Measurements from ENCODE around the gene KIAA1755.
"Not testable (repeated sequence)": the region's sequence is repeated elsewhere in the genome, so short reads cannot be mapped to it uniquely, and the experiment has no call there.

KIAA1755 gene

DNA sequence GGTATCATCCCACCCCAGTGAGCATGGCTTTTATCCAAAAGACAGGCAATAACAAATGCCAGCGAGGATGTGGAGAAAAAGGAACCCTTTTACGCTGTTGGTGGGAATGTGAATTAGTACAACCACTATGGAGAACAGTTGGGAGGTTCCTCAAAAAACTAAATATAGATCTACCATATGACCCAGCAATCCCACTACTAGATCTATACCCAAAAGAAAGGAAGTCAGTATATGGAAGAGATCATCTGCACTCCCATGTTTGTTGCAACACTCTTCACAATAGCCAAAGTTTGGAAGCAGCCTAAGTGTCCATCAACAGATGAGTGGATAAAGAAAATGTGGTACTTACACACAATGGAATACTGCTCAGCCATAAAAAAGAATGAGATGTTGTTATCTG lies 5.9 kb upstream of the KIAA1755 start:
- no peak for DNase-seq (ENCODE audit: low spot score)

DNA sequence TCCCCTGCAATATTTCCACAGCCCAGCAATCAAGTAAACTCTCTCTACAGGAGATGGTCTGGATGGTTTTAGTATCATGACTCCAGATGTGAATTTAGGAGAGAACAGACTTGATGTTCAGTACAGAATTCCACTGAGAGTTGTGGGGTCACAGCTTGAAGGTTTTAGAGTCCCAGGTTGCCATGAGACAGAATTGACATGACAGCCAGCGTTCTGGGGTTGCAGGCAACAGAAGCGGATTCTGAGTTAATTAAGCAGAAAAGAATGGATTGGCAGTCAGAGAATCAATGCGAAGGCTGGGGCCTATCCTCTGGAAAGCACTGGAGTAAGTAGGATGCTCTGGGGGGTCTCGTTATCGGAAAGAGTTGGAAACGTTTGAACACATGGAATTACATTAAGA lies 2.4 kb upstream of the KIAA1755 start:
- DNase-seq (ENCODE audit: low spot score): no peak

DNA sequence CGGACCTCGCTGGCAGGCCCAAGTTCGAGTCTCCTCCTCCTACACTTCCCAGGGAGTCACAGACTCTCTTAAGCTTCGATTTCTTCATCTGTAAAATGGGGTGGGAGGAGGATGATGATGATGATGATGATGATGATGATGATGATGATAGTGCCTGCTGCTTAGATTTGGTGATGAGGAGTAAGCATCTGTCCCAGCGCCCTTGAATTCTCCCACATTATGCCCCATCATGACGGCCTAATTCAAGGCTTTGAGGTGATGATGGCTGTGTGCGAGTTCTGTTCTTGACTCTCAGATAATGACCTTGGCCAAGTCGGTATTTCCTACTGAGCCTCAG lies 487 bp upstream of the KIAA1755 start:
- no peak for DNase-seq (ENCODE audit: low spot score)

DNA sequence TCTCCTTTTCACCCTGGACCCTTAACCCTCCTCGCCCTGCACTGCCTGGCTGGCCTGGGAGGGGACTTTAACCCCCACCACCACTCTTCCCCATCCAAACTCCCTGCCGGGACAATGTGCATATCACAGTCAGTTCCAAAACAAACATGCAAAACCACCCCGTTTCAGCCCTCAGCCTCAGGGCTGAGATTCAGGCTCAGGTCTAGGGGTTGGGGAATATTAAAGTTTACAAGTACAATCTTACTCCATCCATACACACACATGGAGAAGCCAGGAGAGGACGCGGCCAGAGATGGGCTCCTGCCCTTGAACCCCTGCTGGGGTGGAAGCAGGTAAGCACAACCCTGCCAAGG lies 534 bp downstream of the KIAA1755 start:
- no peak for DNase-seq (ENCODE audit: low spot score)

DNA sequence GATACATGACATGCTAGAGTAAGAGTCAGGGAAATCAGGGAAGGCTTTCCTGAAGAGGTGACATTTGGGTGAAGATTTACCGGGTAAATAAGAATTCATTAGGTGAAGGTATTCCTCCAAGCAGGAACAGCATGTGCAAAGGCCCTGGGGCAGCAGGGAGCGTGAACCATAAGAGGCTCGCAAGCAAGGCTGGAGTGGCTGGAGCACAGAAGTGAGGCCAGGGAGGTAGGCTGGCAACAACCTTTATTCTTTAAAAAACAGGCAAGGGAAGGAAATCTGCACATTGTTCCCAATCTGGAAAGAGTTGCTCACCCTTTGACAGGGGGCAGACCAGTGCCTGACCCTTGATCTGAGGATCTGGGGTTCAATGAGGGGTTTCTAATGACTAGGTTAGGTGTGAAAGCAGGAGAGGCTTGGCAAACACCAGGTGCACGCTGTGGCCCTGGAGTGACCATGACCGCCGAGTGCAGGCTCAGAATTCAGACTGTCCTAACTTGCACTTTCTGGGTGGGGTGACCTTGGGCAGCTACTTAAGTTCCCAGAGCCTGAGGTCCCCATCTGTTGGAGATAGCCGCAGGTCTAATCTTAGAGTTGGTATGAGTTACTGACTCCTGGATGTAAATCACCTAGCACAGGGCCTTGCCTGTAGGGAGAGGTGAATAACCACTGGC lies 1.9 kb downstream of the KIAA1755 start:
- no peak for DNase-seq (ENCODE audit: low spot score)

DNA sequence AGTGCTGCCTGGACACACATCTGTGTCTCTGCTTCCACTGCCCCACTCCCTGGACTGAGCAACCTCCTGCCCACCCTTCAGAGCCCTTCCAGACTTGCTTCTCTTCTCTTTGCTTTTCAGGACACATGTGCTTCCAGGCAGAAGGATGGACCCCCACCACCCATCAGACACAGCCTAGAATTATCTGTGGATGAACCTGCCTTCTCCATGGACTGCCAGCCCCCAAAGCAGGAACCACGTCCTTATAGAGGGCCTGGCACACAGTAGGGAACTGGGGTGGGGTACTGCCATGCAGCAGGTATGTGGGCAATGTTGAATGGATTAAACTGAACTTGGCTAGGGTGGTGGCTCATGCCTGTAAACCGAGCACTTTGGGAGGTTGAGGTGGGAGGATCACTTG lies 3.6 kb downstream of the KIAA1755 start:
- no peak for DNase-seq (ENCODE audit: low spot score)

DNA sequence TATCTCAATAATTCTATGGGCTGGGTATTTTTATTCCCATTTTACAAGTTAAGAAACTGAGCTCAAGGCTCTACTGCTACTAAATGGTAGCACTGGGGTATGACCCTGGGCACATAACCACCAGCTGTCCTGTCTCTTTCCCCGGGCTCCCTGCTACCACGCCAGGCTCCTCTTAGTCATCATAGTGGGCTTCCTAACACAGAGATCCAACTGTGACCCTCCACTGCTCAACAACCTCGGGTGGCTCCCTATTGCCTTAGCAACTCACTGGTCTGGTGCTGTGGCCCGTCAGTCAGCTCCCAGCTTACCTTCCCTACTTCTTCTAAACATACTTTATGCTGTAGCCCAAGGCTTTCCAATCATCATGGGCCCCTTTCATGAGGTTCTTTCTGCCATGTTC lies 4.5 kb downstream of the KIAA1755 start:
- no peak for DNase-seq (ENCODE audit: low spot score)

DNA sequence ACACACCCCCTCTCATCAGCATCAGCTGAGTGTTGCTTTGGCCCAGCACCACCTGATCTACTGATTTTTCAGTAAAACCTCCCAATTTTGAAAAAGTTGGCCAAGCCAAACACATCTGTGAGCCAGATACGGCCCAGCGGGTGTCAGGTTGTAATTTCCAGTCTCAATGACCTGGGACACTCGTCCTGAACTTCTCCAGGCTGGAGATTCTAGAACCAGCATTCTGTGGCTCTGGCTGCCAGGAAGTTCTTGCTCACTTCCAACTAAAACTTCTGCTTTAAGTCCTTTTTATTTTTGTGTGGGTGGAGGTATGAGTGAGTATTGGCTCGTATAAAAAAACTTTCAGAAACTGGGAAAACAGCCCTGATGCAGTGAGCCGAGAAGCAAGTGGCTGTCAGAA lies 5.1 kb downstream of the KIAA1755 start:
- no peak for DNase-seq (ENCODE audit: low spot score)

DNA sequence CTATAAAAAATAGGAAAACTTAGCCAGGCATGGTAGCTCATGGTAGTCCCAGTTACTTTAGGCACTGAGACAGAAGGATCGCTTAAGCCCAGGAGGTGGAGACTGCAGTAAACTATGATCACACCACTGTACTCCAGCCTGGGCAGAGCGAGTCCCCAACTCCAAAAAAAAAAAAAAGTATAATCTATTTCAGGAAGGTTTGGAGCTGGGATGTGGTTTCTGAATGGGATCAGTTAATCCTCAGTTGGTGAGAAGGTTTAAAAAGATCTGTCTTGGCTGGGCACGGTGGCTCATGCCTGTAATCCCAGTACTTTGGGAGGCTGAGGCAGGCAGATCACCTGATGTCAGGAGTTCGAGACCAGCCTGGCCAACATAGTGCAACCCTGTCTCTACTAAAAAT lies 5.9 kb downstream of the KIAA1755 start:
- not testable (repeated sequence) for DNase-seq (ENCODE audit: low spot score)

DNA sequence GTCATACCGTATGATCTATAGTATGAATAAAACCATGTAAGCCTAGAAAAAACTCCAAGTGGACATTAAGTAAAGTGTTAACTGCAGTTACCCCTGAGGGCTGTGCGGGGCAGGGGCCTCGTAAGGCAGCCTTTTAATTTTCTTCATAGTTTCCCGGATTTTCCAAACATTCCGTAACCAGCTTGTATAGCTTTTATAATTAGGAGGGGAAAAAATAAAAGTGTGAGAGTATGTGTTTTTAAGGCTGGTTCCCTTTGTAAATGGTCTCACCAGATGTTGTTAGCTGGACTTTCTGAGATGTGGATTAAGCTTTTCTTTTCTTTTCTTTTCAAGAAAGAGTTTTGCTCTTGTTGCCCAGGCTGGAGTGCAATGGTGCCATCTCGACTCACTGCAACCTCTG lies 7.0 kb downstream of the KIAA1755 start:
- no peak for DNase-seq (ENCODE audit: low spot score)

DNA sequence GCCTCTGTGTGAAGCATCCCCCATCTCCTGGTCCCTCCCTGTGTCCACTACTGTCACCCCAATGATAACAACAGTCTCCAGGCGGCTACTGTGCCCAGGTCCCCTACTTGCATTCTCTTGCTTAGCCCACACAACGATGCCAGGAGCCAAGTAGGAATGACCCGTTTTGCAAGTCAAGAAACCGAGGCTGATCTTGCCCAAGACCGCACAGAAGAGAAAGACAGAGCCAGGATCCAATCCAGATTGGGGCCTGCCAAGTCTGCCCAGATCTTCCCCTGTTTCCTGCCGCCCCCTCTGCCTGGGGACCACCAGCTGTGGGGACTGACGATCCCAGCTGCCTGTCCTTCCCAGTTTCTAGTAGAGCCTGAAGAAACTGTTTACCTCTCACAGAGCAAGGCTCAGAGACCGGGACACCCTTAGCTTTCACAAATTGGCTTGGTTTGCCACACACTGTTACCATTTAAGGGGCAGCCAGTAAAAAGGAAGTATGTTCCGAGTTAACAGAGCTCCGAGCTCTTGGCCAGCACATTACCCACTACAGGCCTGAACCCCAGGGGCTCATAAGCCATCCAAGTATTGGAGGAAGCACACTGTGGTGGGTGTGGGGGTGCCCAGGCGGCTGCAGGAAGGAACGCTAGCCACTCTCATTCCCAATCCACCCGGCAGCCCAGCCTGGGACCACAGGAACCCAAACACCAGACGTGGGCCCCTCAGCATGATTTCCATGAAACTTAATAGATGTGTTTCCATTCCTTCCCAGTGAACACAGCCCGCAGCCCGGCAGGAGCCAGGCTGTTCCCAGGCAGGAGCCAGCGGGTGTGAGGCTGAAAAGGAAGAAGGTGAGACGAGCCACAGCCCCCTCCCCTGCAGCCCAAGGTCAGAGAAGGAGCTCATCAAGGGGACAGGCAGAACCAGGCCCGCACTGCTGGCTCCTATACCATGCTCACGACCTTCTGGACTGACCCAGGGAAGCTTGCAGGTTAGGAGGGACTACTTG lies 7.9 kb downstream of the KIAA1755 start:
- DNase-seq (ENCODE audit: low spot score): no peak

DNA sequence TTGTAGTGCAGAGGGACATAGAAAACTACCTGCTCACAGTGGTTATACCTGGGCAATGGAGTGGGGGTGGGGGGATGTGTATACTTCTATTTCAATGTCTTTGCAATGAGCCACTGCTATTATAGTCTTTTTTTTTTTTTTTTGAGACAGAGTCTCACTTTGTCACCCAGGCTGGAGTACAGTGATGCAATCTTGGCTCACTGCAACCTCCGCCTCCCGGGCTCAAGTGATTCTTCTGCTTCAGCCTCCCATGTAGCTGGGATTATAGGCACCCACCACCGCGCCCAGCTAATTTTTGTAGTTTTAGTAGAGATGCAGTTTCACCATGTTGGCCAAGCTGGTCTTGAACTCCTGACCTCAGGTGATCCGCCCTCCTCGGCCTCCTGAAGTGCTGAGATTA lies 9.1 kb downstream of the KIAA1755 start:
- DNase-seq (ENCODE audit: low spot score): not testable (repeated sequence)

DNA sequence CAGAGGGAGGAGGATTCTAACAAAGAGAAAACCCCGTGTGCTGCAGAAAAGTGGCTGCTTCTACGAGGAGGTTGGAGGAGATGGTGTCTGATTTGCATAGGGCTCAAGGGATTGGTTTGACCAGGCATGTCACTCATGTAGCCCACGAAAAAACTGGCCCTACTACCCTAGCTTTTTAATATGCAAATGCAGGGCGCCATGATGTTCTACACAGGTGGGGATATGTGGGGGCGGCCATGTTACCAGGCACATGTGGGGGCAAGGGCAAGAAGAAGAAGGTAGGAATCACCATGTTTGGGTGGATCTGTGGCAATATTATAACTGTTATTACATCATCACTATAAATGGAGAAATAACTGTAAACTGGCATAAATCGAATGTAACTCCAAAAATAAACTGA lies 9.9 kb downstream of the KIAA1755 start:
- DNase-seq (ENCODE audit: low spot score): no peak

DNA sequence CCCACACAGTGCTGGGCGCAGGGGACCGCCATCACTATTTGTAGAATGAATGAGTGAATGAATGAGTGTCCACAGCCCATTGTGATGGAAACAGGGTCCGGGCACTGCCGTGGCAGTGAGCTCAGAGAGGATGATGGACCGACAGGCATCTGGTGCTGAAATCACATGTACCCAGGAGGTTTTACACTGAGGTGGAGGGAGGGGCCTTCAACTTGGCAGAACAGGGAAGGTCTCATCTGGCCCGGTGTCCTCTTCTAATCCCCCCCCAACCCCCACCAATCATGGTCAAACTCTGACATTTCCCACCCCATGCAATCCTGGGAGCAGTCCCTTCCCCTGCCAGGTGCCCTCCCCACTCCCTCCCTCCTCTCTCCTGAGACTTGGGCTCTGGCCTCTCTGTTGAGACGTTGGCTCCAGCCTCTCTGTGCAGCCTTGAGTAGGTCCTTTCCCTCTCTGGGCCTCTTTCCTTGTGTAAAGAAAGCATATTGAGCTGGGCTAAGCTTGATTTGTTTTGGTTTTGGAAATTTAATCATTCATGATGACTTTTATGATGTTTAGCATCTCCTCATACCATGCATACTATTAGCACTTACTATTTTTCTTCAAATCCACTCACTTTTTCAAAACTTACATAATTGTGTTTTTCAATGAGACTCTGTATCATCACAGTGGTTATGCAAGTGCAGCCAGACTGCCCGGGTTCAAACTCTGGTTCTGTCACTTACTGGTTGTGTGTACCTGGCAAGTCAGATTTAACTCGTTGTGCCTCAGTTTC lies 10.8 kb downstream of the KIAA1755 start:
- DNase-seq (ENCODE audit: low spot score): no peak

DNA sequence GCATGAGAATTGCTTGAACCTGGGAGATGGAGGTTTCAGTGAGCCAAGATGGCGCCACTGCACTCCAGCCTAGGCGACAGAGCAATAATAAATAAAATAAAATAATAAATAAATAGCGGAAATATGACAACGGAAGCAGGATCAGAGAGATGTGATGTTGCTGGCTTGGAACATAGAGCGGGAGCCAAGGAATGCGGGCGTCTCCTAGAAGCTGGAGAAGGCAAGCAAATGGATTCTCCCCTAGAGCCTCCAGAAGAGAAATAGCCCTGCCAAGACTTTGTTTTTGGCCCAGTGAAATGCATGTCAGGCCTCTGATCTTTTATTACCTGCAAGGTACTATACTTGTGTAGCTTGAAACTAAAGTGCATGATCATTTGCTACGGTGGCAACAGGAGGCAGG lies 12.4 kb downstream of the KIAA1755 start:
- DNase-seq (ENCODE audit: low spot score): no peak

DNA sequence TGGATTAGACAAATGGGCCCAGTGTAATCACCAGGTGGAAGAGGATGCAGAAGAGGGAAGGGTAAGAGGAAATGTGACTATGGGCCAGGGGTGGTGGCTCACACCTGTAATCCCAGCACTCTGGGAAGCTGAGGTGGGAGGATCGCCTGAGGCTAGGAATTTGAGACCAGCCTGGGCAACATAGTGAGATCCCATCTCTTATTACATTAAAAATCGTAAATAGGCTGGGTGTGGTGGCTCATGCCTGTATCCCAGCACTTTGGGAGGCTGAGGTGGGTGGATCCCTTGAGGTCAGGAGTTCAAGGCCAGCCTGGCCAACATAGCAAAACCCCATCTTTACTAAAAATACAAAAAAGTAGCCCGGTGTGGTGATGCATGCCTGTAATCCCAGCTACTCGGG lies 12.8 kb downstream of the KIAA1755 start:
- not testable (repeated sequence) for DNase-seq (ENCODE audit: low spot score)

DNA sequence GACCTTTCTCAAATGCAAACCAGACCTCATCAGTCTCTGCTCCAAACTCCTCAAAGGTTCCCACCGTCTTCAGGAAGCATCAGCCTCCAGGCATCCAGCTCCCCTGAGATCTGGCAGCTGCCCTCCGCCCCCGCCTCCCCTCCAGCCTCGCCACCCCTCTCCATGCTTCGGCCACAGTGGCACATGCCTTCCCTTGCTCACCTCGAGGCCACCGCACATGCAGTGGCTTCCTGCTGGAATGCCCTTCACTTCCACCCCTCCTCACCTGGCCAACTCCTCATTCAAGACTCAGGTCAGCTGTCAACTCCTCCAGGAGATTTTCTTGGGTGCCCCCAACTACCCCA lies 13.4 kb downstream of the KIAA1755 start:
- DNase-seq (ENCODE audit: low spot score): no peak

DNA sequence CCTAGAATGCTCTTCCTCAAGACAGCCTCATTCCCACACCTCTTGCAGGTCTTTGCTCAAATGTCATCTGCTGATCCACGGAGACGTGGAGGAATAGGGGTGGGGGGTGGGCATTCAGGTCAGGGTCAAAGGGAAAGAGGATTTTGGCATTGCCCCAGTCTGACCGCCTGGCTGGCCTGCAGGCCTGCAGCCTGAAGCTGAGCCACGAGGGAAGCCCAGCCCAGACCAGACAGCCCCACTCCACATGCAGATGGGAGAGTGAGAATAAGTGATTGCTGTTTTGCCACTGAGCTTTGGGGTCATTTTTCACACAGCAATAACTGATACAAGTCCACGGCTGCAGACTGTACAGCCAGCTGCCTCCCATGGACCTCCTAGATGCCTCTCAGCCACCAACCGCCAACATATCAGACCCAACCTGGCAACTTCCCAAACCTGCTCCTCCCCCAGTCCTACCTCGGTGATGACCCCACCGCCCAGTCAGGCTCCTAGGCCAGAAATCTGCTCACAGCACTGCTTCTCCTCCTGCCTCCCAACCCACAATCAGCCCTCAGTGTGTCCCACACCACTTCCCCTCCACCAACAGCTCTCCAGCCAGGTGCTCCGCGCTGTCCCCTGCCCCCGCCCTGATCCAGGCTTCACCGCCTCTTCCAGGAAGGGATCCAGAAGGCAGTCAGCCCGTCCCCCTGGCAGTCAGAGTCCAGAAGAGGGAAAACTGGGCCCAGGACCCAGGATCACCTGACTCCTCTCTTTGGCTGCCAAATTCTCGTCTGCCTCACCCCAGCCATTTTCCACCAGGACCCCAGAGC lies 14.0 kb downstream of the KIAA1755 start:
- peak; percentile 89 for DNase-seq (ENCODE audit: low spot score)

DNA sequence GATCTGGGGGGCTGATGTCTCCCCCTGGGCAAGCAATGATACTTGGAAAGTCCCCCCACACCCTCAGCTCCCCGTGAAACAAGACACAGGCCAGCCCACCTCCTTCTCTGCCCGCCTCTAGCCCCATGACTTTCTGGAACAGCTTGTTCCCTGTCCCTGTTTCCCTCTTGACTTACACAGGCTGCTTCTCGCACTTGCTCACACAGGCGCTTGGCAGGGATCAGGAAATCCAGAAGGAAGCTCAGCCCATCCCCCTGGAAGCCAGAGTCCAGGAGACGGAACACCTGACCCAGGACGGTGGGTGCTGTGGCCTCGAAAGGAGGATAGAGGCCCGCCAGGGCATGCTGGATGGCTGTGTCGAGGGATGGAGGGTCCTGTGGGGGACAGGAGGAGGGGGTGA lies 14.8 kb downstream of the KIAA1755 start:
- DNase-seq (ENCODE audit: low spot score): no peak

DNA sequence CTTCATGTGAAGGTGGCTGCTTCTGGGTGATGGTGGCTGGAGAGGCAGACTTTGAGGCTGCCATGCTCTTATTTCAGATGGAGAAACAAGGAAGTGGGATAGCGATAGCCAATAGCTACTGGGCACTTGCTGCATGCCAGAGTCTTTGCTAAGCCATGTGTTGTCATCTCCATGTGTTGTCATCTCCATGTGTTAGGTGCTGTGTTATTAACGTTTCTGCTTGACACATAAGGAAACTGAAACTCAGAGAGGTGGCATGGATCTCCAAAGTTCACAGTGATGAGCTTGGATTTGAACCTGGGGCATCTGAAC lies 16.9 kb downstream of the KIAA1755 start:
- DNase-seq (ENCODE audit: low spot score): no peak

DNA sequence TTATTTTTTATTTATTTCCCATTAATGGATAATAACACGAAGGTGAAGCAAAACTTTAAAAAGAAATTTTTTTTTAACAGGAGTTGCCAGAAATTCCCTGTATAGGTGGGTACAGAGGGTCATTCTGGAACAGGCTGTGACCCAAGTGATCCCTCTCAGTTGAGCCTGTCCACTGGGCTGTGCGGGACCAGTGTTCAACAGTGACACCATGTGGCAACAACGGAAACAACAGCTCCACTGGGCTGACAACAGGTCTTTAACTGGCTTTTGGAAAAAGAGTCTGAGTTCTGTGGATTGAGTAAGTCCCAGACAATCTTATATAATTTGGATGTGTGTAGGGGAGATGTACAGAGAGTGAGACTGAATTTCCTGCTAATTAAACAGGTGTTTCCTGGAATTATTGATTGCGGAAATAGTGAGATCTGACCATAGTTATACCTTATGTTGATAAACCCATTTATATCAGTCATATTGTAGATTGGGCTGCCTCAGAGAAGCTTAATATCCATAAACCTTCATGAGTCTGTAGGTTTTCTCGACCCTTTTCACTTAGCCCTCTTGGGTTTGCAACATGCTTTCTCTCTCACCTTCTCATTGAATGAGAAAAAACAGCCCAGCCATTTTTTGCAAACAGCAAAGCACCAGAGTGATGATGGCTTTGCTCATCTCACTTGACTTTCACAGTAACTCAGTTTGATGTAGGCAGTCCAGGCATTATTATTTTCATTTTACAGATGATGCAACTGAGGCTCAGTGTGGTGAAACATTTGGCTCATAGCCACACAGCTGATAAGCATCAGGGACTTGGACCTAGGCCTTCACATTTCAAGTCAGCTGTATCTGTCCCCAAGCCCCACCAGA lies 17.5 kb downstream of the KIAA1755 start:
- DNase-seq (ENCODE audit: low spot score): no peak
